Activated T-cell treated with anti-CD3 and anti-CD28 coated beads, Interleukin-2, amount 50 U/mL, for 4 hours (primary cell): Measurements from ENCODE around the gene MIR17HG. TPM values are rescaled to one million over a fixed set of nuclear protein-coding genes. Genes with fewer than 3 reads are reported as not detected.
"Not testable (repeated sequence)": the region's sequence is repeated elsewhere in the genome, so short reads cannot be mapped to it uniquely, and the experiment has no call there.

Experiments used
- ATAC-seq, 2 donors: fragments of 200-7000 bp; cut with Tn5 transposase; one replicate each; pipeline ENCODE4 v1.10.0; 2021
- DNase-seq: peaks from one replicate; pipeline ENCODE4 v3.0.0-alpha.2; 2020
- H3K27me3 Mint-ChIP-seq: one replicate; pipeline ENCODE4 v1.8.0; 2021; ENCODE audit warnings: low read depth, mixed read lengths
- H3K36me3 Mint-ChIP-seq: one replicate; pipeline ENCODE4 v1.8.0; 2022; ENCODE audit warnings: mixed read lengths; ENCODE audit not compliant: insufficient read depth
- H3K4me1 Mint-ChIP-seq: one replicate; pipeline ENCODE4 v1.8.0; 2021; ENCODE audit warnings: low read depth, mixed read lengths
- H3K4me3 Mint-ChIP-seq: one replicate; pipeline ENCODE4 v1.8.0; 2021; ENCODE audit warnings: mild to moderate bottlenecking, moderate library complexity, mixed read lengths
- H3K9me3 Mint-ChIP-seq: one replicate; pipeline ENCODE4 v1.8.0; 2021; ENCODE audit warnings: mixed read lengths
- total RNA-seq, 3 donors: library from RNA; stranded (reverse); gene quantifications; one replicate each; pipeline ENCODE4 v1.2.1, GENCODE V29; 2021

MIR17HG gene
- total RNA-seq, 3 donors from 2014 or later = 33.9 to 35.6 (median 34.6) TPM

- H3K4me1 Mint-ChIP-seq = peaks cover 14% of the 10 kb centered on the region
- ATAC-seq, DNase-seq, H3K4me3 Mint-ChIP-seq, H3K27me3 Mint-ChIP-seq, H3K9me3 Mint-ChIP-seq, H3K36me3 Mint-ChIP-seq: not testable (repeated sequence)
Measured at GRCh38 chr13:91320990-91321389, 26.5 kb upstream of the MIR17HG start.

- Mint-ChIP-seq H3K4me1 (peaks cover 14% of the 10 kb centered on the region), H3K9me3 (no peaks in the 10 kb centered on the region), H3K27me3 (no peaks in the 10 kb centered on the region), H3K4me3 (no peak overlapping the region), H3K36me3 (no peaks in the 10 kb centered on the region)
- DNase-seq = no peak
- ATAC-seq = peak in 1 of 2 donors; percentile 43
Measured at GRCh38 chr13:91323349-91323748, 24.1 kb upstream of the MIR17HG start.

- Mint-ChIP-seq H3K9me3 (no peaks in the 10 kb centered on the region), H3K27me3 (peaks cover 4% of the 10 kb centered on the region), H3K4me3 (no peak overlapping the region), H3K36me3 (no peaks in the 10 kb centered on the region), H3K4me1 (peaks cover 20% of the 10 kb centered on the region)
- ATAC-seq = no peak
- no peak for DNase-seq
Measured at GRCh38 chr13:91326146-91326545, 21.3 kb upstream of the MIR17HG start.

- peaks cover 4% of the 10 kb centered on the region for H3K27me3 Mint-ChIP-seq
- H3K9me3 Mint-ChIP-seq = no peaks in the 10 kb centered on the region
- H3K4me3 Mint-ChIP-seq = no peak overlapping the region
- H3K36me3 Mint-ChIP-seq = no peaks in the 10 kb centered on the region
- DNase-seq (no peak), ATAC-seq (no peak)
- H3K4me1 Mint-ChIP-seq = peaks cover 14% of the 10 kb centered on the region
Measured at GRCh38 chr13:91328726-91329125, 18.8 kb upstream of the MIR17HG start.

GRCh38 chr13:91329733-91330132 lies 17.8 kb upstream of the MIR17HG start:
- Mint-ChIP-seq H3K36me3 (no peaks in the 10 kb centered on the region), H3K4me1 (peaks cover 12% of the 10 kb centered on the region), H3K4me3 (no peak overlapping the region), H3K9me3 (no peaks in the 10 kb centered on the region), H3K27me3 (peaks cover 4% of the 10 kb centered on the region)
- ATAC-seq (no peak), DNase-seq (no peak)

- peak overlapping the region; percentile 21 for H3K4me3 Mint-ChIP-seq
- peaks cover 4% of the 10 kb centered on the region for H3K27me3 Mint-ChIP-seq
- H3K36me3 Mint-ChIP-seq = no peaks in the 10 kb centered on the region
- H3K9me3 Mint-ChIP-seq = no peaks in the 10 kb centered on the region
- no peak for DNase-seq
- ATAC-seq = peak; percentile 86 to 90
- H3K4me1 Mint-ChIP-seq = peaks cover 12% of the 10 kb centered on the region
Measured at GRCh38 chr13:91331047-91331915, 16.2 kb upstream of the MIR17HG start.

- Mint-ChIP-seq H3K27me3 (no peaks in the 10 kb centered on the region), H3K4me3 (peak overlapping the region; percentile 95), H3K4me1 (peaks cover 32% of the 10 kb centered on the region), H3K9me3 (no peaks in the 10 kb centered on the region), H3K36me3 (peaks cover 20% of the 10 kb centered on the region)
- no peak for DNase-seq
- ATAC-seq = peak in 1 of 2 donors; percentile 2
Measured at GRCh38 chr13:91346062-91346461, 1.4 kb upstream of the MIR17HG start.

- ATAC-seq (peak; percentile 17 to 19), DNase-seq (peak; percentile 46)
- H3K4me3 Mint-ChIP-seq = peak overlapping the region; percentile 95
- no peaks in the 10 kb centered on the region for H3K27me3 Mint-ChIP-seq
- H3K9me3 Mint-ChIP-seq = no peaks in the 10 kb centered on the region
- H3K4me1 Mint-ChIP-seq = peaks cover 40% of the 10 kb centered on the region
- peaks cover 28% of the 10 kb centered on the region for H3K36me3 Mint-ChIP-seq
Measured at GRCh38 chr13:91346850-91347201, 661 bp upstream of the MIR17HG start.

GRCh38 chr13:91347996-91348905 lies 764 bp downstream of the MIR17HG start:
- peak; percentile 51 to 58 for ATAC-seq

GRCh38 chr13:91348906-91349435 lies 1.5 kb downstream of the MIR17HG start:
- H3K4me1 Mint-ChIP-seq = peaks cover 39% of the 10 kb centered on the region
- H3K27me3 Mint-ChIP-seq = no peaks in the 10 kb centered on the region
- H3K36me3 Mint-ChIP-seq = peaks cover 46% of the 10 kb centered on the region
- H3K4me3 Mint-ChIP-seq = peak overlapping the region; percentile 98
- peak; percentile 93 for DNase-seq
- ATAC-seq = peak; percentile 38 to 39
- no peaks in the 10 kb centered on the region for H3K9me3 Mint-ChIP-seq

More at GRCh38 chr13:91347996-91348905, 764 bp downstream of the MIR17HG start:
- peak overlapping the region; percentile 64 for H3K4me3 Mint-ChIP-seq
- peaks cover 43% of the 10 kb centered on the region for H3K4me1 Mint-ChIP-seq
- peak; percentile 86 for DNase-seq
- H3K27me3 Mint-ChIP-seq = no peaks in the 10 kb centered on the region
- H3K9me3 Mint-ChIP-seq = no peaks in the 10 kb centered on the region
- H3K36me3 Mint-ChIP-seq = peaks cover 39% of the 10 kb centered on the region

GRCh38 chr13:91349992-91350911 lies 2.8 kb downstream of the MIR17HG start:
- no peaks in the 10 kb centered on the region for H3K9me3 Mint-ChIP-seq
- H3K4me1 Mint-ChIP-seq = peaks cover 40% of the 10 kb centered on the region
- DNase-seq (no peak), ATAC-seq (no peak)
- H3K4me3 Mint-ChIP-seq = peak overlapping the region; percentile 98
- H3K27me3 Mint-ChIP-seq = no peaks in the 10 kb centered on the region
- peaks cover 56% of the 10 kb centered on the region for H3K36me3 Mint-ChIP-seq

- DNase-seq (no peak), ATAC-seq (no peak)
- peaks cover 63% of the 10 kb centered on the region for H3K36me3 Mint-ChIP-seq
- peaks cover 39% of the 10 kb centered on the region for H3K4me1 Mint-ChIP-seq
- H3K9me3 Mint-ChIP-seq = no peaks in the 10 kb centered on the region
- H3K4me3 Mint-ChIP-seq = peak overlapping the region; percentile 98
- H3K27me3 Mint-ChIP-seq = no peaks in the 10 kb centered on the region
Measured at GRCh38 chr13:91351123-91351522, 3.6 kb downstream of the MIR17HG start.

GRCh38 chr13:91351980-91352379 lies 4.5 kb downstream of the MIR17HG start:
- H3K4me1 Mint-ChIP-seq = peaks cover 42% of the 10 kb centered on the region
- no peaks in the 10 kb centered on the region for H3K27me3 Mint-ChIP-seq
- ATAC-seq (no peak), DNase-seq (no peak)
- H3K4me3 Mint-ChIP-seq = peak overlapping the region; percentile 98
- H3K9me3 Mint-ChIP-seq = no peaks in the 10 kb centered on the region
- H3K36me3 Mint-ChIP-seq = peaks cover 71% of the 10 kb centered on the region
